PC-3 (cell line): ENCODE measurements around the gene DTNBP1.

Experiments used
- CTCF ChIP-seq: fragments of 300-600 bp; sonication (generic); conservative IDR thresholded peaks from 2 replicates; pipeline ENCODE4 v1.5.1; 2017; ENCODE audit warnings: antibody characterized with exemption, low read depth, mild to moderate bottlenecking, low read length
- EZH2 ChIP-seq: fragments of 300-600 bp; sonication (generic); IDR thresholded peaks from one replicate; pipeline ENCODE4 v1.6.1; 2017; ENCODE audit warnings: antibody characterized with exemption, mild to moderate bottlenecking, low read length; ENCODE audit not compliant: unreplicated experiment

- TF ChIP-seq CTCF (no peak), EZH2 (no peak)
These were observed 20.4 kb upstream of the DTNBP1 start for GRCh38 chr6:15682965-15683822.
